Omental fat pad (tissue), 4 donors: ENCODE results near the gene TBC1D19. TPM values are rescaled to one million over a fixed set of nuclear protein-coding genes. Genes with fewer than 3 reads are reported as not detected.

ENCODE experiments used
- ATAC-seq: fragments of 150-250 bp; one replicate; pipeline ENCODE4 v1.9.1; 2016; ENCODE audit warnings: mild to moderate bottlenecking, moderate library complexity; ENCODE audit not compliant: low FRiP score
- DNase-seq: peaks from one replicate; pipeline ENCODE4 v3.0.0-alpha.2; 2019; ENCODE audit warnings: low spot score
- total RNA-seq, 4 donors: library from RNA; depleted of rRNA; stranded (reverse); fragments of >200 nt; gene quantifications; one replicate each; pipeline ENCODE4 v1.1.0, GENCODE V29; 2016
- TF ChIP-seq, protein P1 (sequence below), 3 donors: fragments of 450-650 bp; IDR thresholded peaks; one replicate each; pipeline ENCODE4 v1.5.1; 2016 to 2017; ENCODE audit warnings: antibody characterized with exemption in 3 of 3, mild to moderate bottlenecking in 3 of 3, moderate library complexity in 2 of 3

TBC1D19 gene
- total RNA-seq, 4 donors from 2014 or later = 5.6 to 21.6 (median 12.3) TPM

DNA sequence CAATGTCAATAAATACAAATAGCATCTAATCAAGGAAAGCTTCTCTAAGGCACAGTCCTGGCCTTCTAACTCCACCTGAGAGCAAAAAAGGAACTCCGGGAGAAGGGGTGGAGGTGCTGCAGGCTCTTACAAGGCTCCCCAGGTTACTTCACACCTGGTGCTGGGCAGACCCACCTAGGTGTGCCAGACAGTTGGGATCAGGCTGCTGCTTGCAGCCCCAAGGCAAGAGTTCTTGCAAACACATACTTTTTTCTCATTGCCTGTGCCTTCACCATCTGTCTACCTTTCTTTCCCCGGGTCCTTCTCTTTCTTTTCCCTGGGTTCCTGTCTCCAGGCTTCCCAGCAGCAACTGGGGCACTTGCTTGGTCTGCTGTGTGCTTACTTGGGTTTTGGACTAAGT is 195.3 kb downstream of the TBC1D19 start:
- DNase-seq = no peak
- ATAC-seq = no peak
- TF ChIP-seq, protein P1, sequence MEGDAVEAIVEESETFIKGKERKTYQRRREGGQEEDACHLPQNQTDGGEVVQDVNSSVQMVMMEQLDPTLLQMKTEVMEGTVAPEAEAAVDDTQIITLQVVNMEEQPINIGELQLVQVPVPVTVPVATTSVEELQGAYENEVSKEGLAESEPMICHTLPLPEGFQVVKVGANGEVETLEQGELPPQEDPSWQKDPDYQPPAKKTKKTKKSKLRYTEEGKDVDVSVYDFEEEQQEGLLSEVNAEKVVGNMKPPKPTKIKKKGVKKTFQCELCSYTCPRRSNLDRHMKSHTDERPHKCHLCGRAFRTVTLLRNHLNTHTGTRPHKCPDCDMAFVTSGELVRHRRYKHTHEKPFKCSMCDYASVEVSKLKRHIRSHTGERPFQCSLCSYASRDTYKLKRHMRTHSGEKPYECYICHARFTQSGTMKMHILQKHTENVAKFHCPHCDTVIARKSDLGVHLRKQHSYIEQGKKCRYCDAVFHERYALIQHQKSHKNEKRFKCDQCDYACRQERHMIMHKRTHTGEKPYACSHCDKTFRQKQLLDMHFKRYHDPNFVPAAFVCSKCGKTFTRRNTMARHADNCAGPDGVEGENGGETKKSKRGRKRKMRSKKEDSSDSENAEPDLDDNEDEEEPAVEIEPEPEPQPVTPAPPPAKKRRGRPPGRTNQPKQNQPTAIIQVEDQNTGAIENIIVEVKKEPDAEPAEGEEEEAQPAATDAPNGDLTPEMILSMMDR (IDR thresholded peaks at IDR 0.05) = no peak

DNA sequence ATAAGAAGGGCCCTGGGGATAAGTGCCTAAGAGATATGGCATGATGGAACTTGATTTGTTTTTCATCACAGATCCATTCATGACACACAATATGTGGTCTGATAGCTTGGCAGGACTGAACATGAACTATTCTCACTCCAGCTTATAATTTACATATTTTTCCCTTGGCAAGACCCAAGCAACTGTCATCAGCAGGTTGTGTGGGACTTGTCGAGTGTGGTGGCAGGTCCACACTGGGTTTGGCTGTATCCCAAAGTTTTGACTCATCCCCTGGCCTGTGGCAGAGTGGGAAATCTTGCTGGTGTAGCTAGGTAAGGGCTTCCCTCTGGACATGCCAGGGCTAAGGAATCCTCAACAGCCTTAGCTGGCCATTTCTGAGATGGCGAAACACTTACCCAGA is 195.8 kb downstream of the TBC1D19 start:
- DNase-seq (no peak), ATAC-seq (no peak)
- TF ChIP-seq, protein P1 (IDR thresholded peaks at IDR 0.05) = no peak

DNA sequence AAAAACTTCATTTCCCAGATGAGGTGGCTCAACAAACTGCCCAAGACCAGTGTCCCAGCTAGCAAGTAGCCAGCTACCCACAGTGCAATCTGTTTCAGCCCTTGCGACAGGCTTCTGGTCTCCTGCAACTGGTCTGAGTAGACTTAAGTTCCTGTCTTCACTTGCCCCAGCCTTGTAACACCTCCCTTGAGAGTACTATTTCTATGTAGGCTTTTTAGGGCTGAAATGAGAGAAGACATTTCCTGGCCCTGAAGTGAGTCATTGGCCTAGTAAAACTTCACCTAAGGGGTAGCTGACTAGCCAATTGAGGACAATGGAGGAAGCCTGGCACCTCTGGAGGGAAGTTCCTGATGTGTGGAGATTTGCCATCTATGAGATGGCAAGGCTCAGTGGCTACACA is 196.7 kb downstream of the TBC1D19 start:
- TF ChIP-seq, protein P1 (IDR thresholded peaks at IDR 0.05) = no peak
- ATAC-seq (no peak), DNase-seq (no peak)

DNA sequence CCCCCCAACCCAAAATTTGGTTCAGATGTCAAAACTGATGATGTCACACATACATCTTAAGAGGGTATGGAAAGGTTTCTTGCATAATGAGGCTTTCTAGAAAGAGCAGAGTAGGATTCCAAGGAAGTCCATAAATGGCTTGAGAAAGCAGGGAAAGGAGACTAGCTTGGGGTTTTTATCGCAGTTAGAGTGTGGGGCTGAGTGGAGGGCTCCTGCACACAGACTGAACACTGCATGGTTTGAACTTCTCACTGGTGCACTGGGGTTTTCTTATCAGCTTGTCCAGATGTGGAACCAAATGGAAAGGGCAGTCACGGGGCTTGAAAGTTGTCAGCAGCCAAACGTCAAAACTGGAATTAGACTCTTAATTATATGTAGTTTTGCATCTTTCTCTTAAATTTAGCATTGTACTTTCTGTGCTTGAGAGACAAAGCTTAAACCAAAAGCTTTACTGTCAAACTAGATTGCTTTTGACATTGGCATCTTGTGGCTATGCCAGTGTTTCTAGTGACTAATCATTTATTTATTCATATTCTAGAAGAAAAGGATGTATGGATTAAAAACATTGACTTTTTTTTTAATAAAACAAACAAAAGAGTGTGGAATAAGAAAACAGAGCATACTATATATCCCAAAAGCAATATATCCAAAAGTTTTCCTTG is 198.4 kb downstream of the TBC1D19 start:
- no peak for ATAC-seq
- DNase-seq = no peak
- TF ChIP-seq, protein P1 (IDR thresholded peaks at IDR 0.05) = no peak

DNA sequence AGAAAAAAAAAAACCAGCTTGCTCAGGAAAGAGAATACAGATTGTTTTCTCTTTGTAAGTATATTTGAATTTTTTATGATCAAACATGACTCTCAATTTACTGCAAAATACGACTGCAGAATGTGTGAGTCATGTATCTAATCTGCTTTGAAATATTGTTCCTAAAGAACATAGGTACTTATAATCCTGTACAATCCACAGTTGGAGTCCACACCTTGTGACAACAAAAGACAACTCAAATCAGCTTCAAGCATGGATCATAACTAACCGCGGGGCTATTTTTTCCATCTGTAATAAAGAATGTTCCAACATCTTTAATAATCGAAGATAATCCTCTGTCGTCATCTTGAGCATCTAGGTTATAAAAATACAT is 198.9 kb downstream of the TBC1D19 start:
- DNase-seq (no peak), ATAC-seq (no peak)
- TF ChIP-seq, protein P1 (IDR thresholded peaks at IDR 0.05) = no peak

DNA sequence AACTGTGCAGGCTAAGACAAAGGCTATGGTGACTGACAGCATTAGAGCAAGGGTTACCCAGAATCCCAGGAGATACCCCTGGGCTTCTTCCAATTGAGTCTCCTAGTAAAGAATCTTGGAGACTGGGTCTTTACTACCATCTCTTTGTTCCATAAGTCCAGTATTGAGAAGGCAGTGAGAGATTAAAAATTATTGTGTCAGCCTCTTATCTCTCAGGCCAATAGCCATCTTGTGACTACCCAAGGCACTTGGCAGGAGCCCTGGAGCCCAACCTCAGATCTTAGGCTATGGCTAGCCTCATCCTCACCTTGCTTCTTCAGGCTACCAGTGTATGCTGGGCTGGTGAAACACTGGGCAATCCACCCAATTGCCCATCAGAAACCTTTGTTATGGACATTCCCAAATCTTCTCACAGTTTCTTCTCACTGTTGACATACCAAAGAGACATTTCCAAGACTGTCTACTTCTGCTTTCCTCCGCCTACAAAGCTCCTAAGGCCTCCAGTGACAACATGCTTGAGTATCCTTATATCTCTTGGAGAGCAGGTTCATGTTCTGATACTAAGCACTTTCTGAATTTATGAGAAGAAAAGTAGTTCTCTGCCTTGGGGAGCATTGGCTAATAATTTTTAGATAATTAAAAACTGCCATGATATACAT is 200.5 kb downstream of the TBC1D19 start:
- no peak for ATAC-seq
- TF ChIP-seq, protein P1 (IDR thresholded peaks at IDR 0.05) = no peak
- no peak for DNase-seq

DNA sequence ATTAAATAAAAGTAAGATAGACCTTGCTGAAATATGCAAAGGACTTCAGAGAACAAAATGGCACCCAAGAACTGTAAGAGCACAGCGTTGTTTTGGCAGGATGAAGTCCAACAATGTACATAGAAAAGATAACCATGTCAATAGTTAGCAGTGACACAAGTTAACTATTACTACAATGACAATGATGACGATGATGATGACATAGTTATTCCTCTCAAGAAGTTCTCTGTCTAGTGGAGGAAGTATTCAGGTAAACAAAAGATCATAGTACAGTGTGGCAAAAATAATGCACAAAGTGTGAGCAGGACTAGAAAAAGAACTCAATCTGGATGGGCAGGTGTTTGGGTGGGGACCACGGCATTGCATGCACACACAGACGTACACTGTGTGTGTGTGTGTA is 201.4 kb downstream of the TBC1D19 start:
- ATAC-seq = no peak
- TF ChIP-seq, protein P1 (IDR thresholded peaks at IDR 0.05) = no peak
- no peak for DNase-seq
